Liver (tissue), 9 donors: ENCODE results near the gene BAZ2B. TPM values are rescaled to one million over a fixed set of nuclear protein-coding genes. Genes with fewer than 3 reads are reported as not detected.

Experiments used
- DNase-seq: peaks from one replicate; pipeline ENCODE4 v3.0.0-alpha.2; 2017; ENCODE audit warnings: low spot score
- H3K27ac ChIP-seq, 2 donors: one replicate each; pipeline ENCODE4 v1.7.0; 2013; ENCODE audit warnings: inconsistent platforms in 2 of 2, low read length in 2 of 2, control low read depth in 1 of 2, low read depth in 1 of 2, mild to moderate bottlenecking in 1 of 2
- H3K27me3 ChIP-seq, 4 donors: one replicate each; pipeline versions ENCODE4 v1.6.1 to v1.7.0; 2013; ENCODE audit warnings: low read length in 3 of 4, inconsistent platforms in 1 of 4, mild to moderate bottlenecking in 1 of 4, moderate library complexity in 1 of 4; ENCODE audit not compliant: control insufficient read depth in 4 of 4, insufficient read depth in 4 of 4
- H3K36me3 ChIP-seq, 4 donors: one replicate each; pipeline versions ENCODE4 v1.6.1 to v1.7.0; 2013; ENCODE audit warnings: low read length in 3 of 4, mild to moderate bottlenecking in 3 of 4, low read depth in 1 of 4, moderate library complexity in 1 of 4; ENCODE audit not compliant: control insufficient read depth in 4 of 4, insufficient read depth in 3 of 4
- H3K4me1 ChIP-seq, 4 donors: one replicate each; pipeline versions ENCODE4 v1.6.1 to v1.7.0; 2013; ENCODE audit warnings: low read length in 3 of 4, mild to moderate bottlenecking in 3 of 4, moderate library complexity in 1 of 4; ENCODE audit not compliant: control insufficient read depth in 4 of 4, insufficient read depth in 4 of 4
- H3K4me3 ChIP-seq, 3 donors: one replicate each; pipeline versions ENCODE4 v1.6.1 to v1.7.0; 2013; ENCODE audit warnings: low read length in 3 of 3, control low read depth in 1 of 3, low read depth in 1 of 3, mild to moderate bottlenecking in 1 of 3
- H3K9ac ChIP-seq, 2 donors: one replicate each; pipeline ENCODE4 v1.7.0; 2013; ENCODE audit warnings: low read length in 2 of 2, mild to moderate bottlenecking in 2 of 2, moderate library complexity in 2 of 2, control low read depth in 1 of 2, low read depth in 1 of 2
- H3K9me3 ChIP-seq, 4 donors: one replicate each; pipeline versions ENCODE4 v1.6.1 to v1.7.0; 2013; ENCODE audit warnings: low read length in 3 of 4; ENCODE audit not compliant: control insufficient read depth in 4 of 4
- ATF3 ChIP-seq: IDR thresholded peaks from 2 replicates; pipeline ENCODE4 v1.6.1; 2016; ENCODE audit warnings: antibody characterized with exemption
- EGR1 ChIP-seq, 2 donors: IDR thresholded peaks; 2 replicates each; pipeline ENCODE4 v1.6.1; 2016 to 2018; ENCODE audit warnings: antibody characterized with exemption in 2 of 2, low read depth in 2 of 2
- FOXA1 ChIP-seq: IDR thresholded peaks from 2 replicates; pipeline ENCODE4 v1.6.1; 2016; ENCODE audit warnings: antibody characterized with exemption
- FOXA2 ChIP-seq: IDR thresholded peaks from 2 replicates; pipeline ENCODE4 v1.6.1; 2016; ENCODE audit warnings: antibody characterized with exemption
- GABPA ChIP-seq, 2 donors: IDR thresholded peaks in 1 of 2; conservative IDR thresholded peaks in 1 of 2; 2 replicates each; pipeline ENCODE4 v1.6.1; 2016; ENCODE audit warnings: antibody characterized with exemption in 2 of 2, mild to moderate bottlenecking in 1 of 2, moderate library complexity in 1 of 2
- HNF4A ChIP-seq, 2 donors: conservative IDR thresholded peaks; 2 replicates each; pipeline ENCODE4 v1.6.1; 2016; ENCODE audit warnings: antibody characterized with exemption in 2 of 2, mild to moderate bottlenecking in 2 of 2
- HNF4G ChIP-seq: IDR thresholded peaks from 2 replicates; pipeline ENCODE4 v1.6.1; 2016; ENCODE audit warnings: antibody characterized with exemption
- MAX ChIP-seq: IDR thresholded peaks from 2 replicates; pipeline ENCODE4 v1.6.1; 2016; ENCODE audit warnings: antibody characterized with exemption
- NR2F2 ChIP-seq: IDR thresholded peaks from 2 replicates; pipeline ENCODE4 v1.6.1; 2016; ENCODE audit warnings: antibody characterized with exemption
- RAD21 ChIP-seq, 2 donors: IDR thresholded peaks; 2 replicates each; pipeline ENCODE4 v1.6.1; 2016; ENCODE audit warnings: antibody characterized with exemption in 2 of 2, mild to moderate bottlenecking in 2 of 2
- REST ChIP-seq: IDR thresholded peaks from 2 replicates; pipeline ENCODE4 v1.6.1; 2016; ENCODE audit warnings: antibody characterized with exemption, mild to moderate bottlenecking
- RXRA ChIP-seq, 2 donors: IDR thresholded peaks; 2 replicates each; pipeline ENCODE4 v1.6.1; 2017 to 2018; ENCODE audit warnings: antibody characterized with exemption in 2 of 2, mild to moderate bottlenecking in 1 of 2
- TAF1 ChIP-seq: conservative IDR thresholded peaks from 2 replicates; pipeline ENCODE4 v1.6.1; 2016; ENCODE audit warnings: antibody characterized with exemption, mild to moderate bottlenecking
- YY1 ChIP-seq: IDR thresholded peaks from 2 replicates; pipeline ENCODE4 v1.6.1; 2016; ENCODE audit warnings: antibody characterized with exemption, mild to moderate bottlenecking
- ZBTB33 ChIP-seq: IDR thresholded peaks from 2 replicates; pipeline ENCODE4 v1.6.1; 2016; ENCODE audit warnings: antibody characterized with exemption
- WGBS: extraction: QIAGEN DNeasy Blood & Tissue Kit; methylation state at CpG from one replicate; pipeline ENCODE4 v1.1.7; 2013; 5-methylcytosine and 5-hydroxymethylcytosine counted together
- polyA plus RNA-seq, 2 donors: library from polyadenylated mRNA; stranded (reverse) in 1 of 2; unstranded in 1 of 2; fragments of 200-250 nt in 1 of 2; fragments of >200 nt in 1 of 2; fragmentation: Nextera tagmentation in 1 of 2; extraction: Ambion mirVana in 1 of 2; gene quantifications; one replicate each; pipeline versions ENCODE4 v1.2.1 to v1.2.3, GENCODE V29; 2013 to 2015
- total RNA-seq, 2 donors: library from RNA; depleted of rRNA; stranded (reverse); fragments of >200 nt; gene quantifications; one replicate each; pipeline ENCODE4 v1.2.3, GENCODE V29; 2014
- TF ChIP-seq, protein P1 (sequence below): fragments of 150-350 bp; IDR thresholded peaks from 2 replicates; pipeline ENCODE4 v1.5.1; 2017; ENCODE audit warnings: improper control_type of control experiment, low read depth, low read length; ENCODE audit not compliant: missing input control
- donor health status: healthy.
- donor health status: healthy.
- donor health status: healthy.
- donor health status: healthy.
- donor health status: healthy.

BAZ2B gene
- total and polyA plus RNA-seq, 4 donors: 6.7 to 61.0 (median 24.9) TPM

- Histone ChIP-seq H3K36me3 (no peaks in the 10 kb centered on the region), H3K27me3 (no peaks in the 10 kb centered on the region), H3K9ac (no peak overlapping the region), H3K4me3 (no peak overlapping the region), H3K4me1 (no peaks in the 10 kb centered on the region), H3K9me3 (no peaks in the 10 kb centered on the region), H3K27ac (no peak overlapping the region)
- TF ChIP-seq HNF4G: no peak
- no peak for TF ChIP-seq GABPA (IDR thresholded peaks at IDR 0.05 in 1 of 2, conservative IDR thresholded peaks at IDR 0.05 in 1 of 2)
- TF ChIP-seq, protein P1, sequence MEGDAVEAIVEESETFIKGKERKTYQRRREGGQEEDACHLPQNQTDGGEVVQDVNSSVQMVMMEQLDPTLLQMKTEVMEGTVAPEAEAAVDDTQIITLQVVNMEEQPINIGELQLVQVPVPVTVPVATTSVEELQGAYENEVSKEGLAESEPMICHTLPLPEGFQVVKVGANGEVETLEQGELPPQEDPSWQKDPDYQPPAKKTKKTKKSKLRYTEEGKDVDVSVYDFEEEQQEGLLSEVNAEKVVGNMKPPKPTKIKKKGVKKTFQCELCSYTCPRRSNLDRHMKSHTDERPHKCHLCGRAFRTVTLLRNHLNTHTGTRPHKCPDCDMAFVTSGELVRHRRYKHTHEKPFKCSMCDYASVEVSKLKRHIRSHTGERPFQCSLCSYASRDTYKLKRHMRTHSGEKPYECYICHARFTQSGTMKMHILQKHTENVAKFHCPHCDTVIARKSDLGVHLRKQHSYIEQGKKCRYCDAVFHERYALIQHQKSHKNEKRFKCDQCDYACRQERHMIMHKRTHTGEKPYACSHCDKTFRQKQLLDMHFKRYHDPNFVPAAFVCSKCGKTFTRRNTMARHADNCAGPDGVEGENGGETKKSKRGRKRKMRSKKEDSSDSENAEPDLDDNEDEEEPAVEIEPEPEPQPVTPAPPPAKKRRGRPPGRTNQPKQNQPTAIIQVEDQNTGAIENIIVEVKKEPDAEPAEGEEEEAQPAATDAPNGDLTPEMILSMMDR: no peak
- no peak for TF ChIP-seq YY1
- no peak for TF ChIP-seq ATF3
- no peak for TF ChIP-seq HNF4A (conservative IDR thresholded peaks at IDR 0.05)
- no peak for TF ChIP-seq RXRA (IDR thresholded peaks at IDR 0.05)
- no peak for TF ChIP-seq RAD21 (IDR thresholded peaks at IDR 0.05)
- no peak for TF ChIP-seq REST
- no peak for TF ChIP-seq EGR1 (IDR thresholded peaks at IDR 0.05; ENCODE audit: low read depth in 2 of 2)
- no peak for TF ChIP-seq FOXA2
- no peak for TF ChIP-seq ZBTB33
- TF ChIP-seq MAX: no peak
- TF ChIP-seq TAF1: no peak
- TF ChIP-seq FOXA1: no peak
- 93% methylated on average over 1 of the region's 1 CpG for WGBS
- no peak for DNase-seq
These were observed 22.7 kb upstream of the BAZ2B start for GRCh38 chr2:159639071-159639470.

DNA sequence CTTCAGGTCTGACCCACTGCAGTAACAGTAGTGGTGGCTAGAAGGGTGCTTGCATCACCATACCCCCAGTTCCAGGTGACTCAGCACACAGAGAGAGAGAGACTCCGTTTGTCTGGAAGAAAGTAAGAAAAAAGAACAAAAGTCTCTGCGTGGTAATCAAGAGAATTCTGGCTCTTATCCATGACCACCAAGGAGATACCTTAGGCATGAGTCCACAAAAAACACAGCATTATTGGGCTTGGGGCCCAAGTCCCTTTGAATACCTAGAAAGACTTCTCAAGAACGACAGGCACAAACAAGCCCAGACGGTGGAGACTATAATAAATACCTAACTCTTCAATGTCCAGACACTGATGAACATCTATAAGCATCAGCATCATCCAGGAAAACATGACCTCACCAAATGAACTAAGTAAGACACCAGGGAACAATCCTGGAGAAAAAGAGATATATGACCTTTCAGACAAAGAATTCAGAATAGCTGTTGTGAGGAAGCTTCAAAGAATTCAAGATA, 21.7 kb upstream of the BAZ2B start:
- no peaks in the 10 kb centered on the region for H3K36me3 ChIP-seq
- no peak for TF ChIP-seq ZBTB33
- no peak for TF ChIP-seq NR2F2
- TF ChIP-seq ATF3: no peak
- no peak for TF ChIP-seq EGR1 (IDR thresholded peaks at IDR 0.05; ENCODE audit: low read depth in 2 of 2)
- TF ChIP-seq FOXA2: no peak
- no peak overlapping the region for H3K9ac ChIP-seq
- no peaks in the 10 kb centered on the region for H3K9me3 ChIP-seq
- H3K4me1 ChIP-seq: no peaks in the 10 kb centered on the region
- no peaks in the 10 kb centered on the region for H3K27me3 ChIP-seq
- WGBS: 80% methylated on average over 4 of the region's 4 CpGs
- no peak for DNase-seq
- no peak overlapping the region for H3K27ac ChIP-seq
- H3K4me3 ChIP-seq: no peak overlapping the region
